Stomach (tissue), 9 donors: ENCODE results near the gene LRTM2. TPM values are rescaled to one million over a fixed set of nuclear protein-coding genes. Genes with fewer than 3 reads are reported as not detected.

Experiments used
- DNase-seq, 2 donors: peaks; one replicate each; pipeline versions ENCODE4 v3.0.0 to v3.0.0-alpha.2; 2013 to 2019
- H3K27ac ChIP-seq, 5 donors: fragments of 200-600 bp in 4 of 5; sonication (generic) in 4 of 5; one replicate each; pipeline ENCODE4 v1.5.1; 2013 to 2019; ENCODE audit warnings: mild to moderate bottlenecking in 1 of 5, moderate library complexity in 1 of 5
- H3K27me3 ChIP-seq, 3 donors: fragments of 200-600 bp; sonication (generic); one replicate each; pipeline ENCODE4 v1.5.1; 2017 to 2019; ENCODE audit warnings: mixed run types in 1 of 3
- H3K36me3 ChIP-seq, 4 donors: fragments of 200-600 bp; sonication (generic); 1 replicate in 3 of 4; 2 replicates in 1 of 4; pipeline ENCODE4 v1.5.1; 2016 to 2019
- H3K4me1 ChIP-seq, 4 donors: fragments of 200-600 bp; sonication (generic); one replicate each; pipeline ENCODE4 v1.5.1; 2016 to 2019
- H3K4me3 ChIP-seq, 4 donors: fragments of 200-600 bp; sonication (generic) in 3 of 4; one replicate each; pipeline ENCODE4 v1.5.1; 2016 to 2019; ENCODE audit warnings: mild to moderate bottlenecking in 1 of 4
- H3K9me3 ChIP-seq, 4 donors: fragments of 200-600 bp; sonication (generic); one replicate each; pipeline ENCODE4 v1.5.1; 2016 to 2019
- CTCF ChIP-seq, 7 experiments: fragments of 450-650 bp in 4 of 7; fragments of 200-600 bp in 3 of 7; sonication (generic) in 3 of 7; IDR thresholded peaks; one replicate each; pipeline ENCODE4 v1.5.1; 2016 to 2019; ENCODE audit warnings: antibody characterized with exemption in 7 of 7, control low read depth in 2 of 7, mild to moderate bottlenecking in 1 of 7
- EP300 ChIP-seq: sonication (generic); formaldehyde crosslinking; IDR thresholded peaks from one replicate; pipeline ENCODE4 v1.6.1; 2017; ENCODE audit warnings: antibody characterized with exemption
- POLR2A ChIP-seq, 4 donors: fragments of 450-650 bp; IDR thresholded peaks; one replicate each; pipeline ENCODE4 v1.6.1; 2016; ENCODE audit warnings: antibody characterized with exemption in 4 of 4, control low read depth in 2 of 4, mild to moderate bottlenecking in 1 of 4, moderate library complexity in 1 of 4
- POLR2AphosphoS5 ChIP-seq, 3 donors: sonication (generic); formaldehyde crosslinking; IDR thresholded peaks; one replicate each; pipeline ENCODE4 v1.6.1; 2016; ENCODE audit warnings: antibody characterized with exemption in 3 of 3
- WGBS, 5 donors: extraction: QIAGEN DNeasy Blood & Tissue Kit in 3 of 5; methylation state at CpG; one replicate each; pipeline versions ENCODE4 v1.1.5 to v1.1.7; 2013 to 2018; 5-methylcytosine and 5-hydroxymethylcytosine counted together
- intact Hi-C: fragments of 100-400 bp; cut with DNase I; formaldehyde crosslinking; loops from one replicate; pipeline ENCODE4 v1.15.1; 2023; ENCODE audit warnings: low total_unique reads
- polyA plus RNA-seq, 3 donors: library from polyadenylated mRNA; stranded (reverse); fragments of 200-250 nt; gene quantifications; one replicate each; pipeline ENCODE4 v1.2.3, GENCODE V29; 2013
- total RNA-seq, 5 donors: library from RNA; depleted of rRNA; stranded (reverse); fragments of >200 nt; gene quantifications; one replicate each; pipeline versions ENCODE4 v1.1.0 to v1.2.3, GENCODE V29; 2014 to 2016
- donor health status: healthy with polysubstance abuse.
- donor health status: Bipolar disorder and iron deficiency.
- donor health status: healthy.

LRTM2 gene
- total and polyA plus RNA-seq, 8 donors: 0.03 TPM; not detected in 7

DNA sequence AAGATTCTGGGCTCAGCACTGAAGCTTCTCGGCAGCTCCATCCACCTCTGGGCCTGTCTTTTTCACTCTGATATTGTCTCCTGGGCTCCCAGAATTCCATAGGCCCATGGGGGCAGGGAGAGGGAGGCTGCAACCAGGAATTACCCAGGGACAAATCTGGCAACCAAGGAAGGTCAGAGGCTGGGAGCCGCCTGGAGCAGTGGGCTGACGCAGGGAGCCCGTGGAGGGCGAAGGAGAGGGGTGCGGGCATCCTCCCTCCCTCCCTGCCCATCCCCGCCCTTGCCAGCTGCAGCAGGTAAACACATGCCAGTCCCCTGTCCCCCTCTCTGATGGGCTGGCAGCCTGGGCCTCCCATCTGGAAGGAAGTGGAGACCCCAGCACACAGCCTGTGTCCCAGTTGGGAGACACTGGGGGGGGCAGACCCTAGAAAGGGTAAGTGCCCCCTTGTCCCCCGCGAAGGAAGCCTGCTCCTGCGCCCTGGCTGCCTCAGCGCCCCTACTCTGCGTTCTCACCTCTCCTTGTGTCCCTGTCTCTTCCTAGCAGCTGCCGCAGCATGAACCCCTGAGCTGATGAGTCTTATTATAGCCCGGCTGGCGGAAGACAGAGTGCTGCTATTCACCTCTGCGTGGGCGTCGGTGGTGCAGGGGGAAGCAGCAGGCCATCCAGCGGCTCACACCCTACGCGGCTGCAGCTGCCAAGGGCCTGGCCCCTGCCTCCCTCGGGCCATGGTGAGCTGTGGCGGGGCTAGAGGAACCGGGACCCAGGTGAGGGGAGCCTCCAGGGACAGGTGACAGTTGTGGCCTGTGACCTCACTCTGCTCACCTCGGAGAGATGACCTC lies 6.7 kb downstream of the LRTM2 start:
- no peak for DNase-seq
- WGBS, 5 donors: 69 to 83% (median 71%) methylated on average over 21 to 25 of the region's 25 CpGs
- intact Hi-C loops: loop anchor here (10.0 kb wide), 1 partner anchor 88 kb away; the partner anchor contains the start of gene CACNA2D4

GRCh38 chr12:1827826-1828805 lies 7.8 kb downstream of the LRTM2 start:
- no peaks in the 10 kb centered on the region for H3K9me3 ChIP-seq
- no peaks in the 10 kb centered on the region for H3K36me3 ChIP-seq
- no peak overlapping the region for H3K4me3 ChIP-seq
- 84 to 89% (median 87%) methylated on average over 25 to 38 of the region's 38 CpGs for WGBS, 5 donors
- no peak overlapping the region for H3K27ac ChIP-seq
- no peak for DNase-seq
- H3K4me1 ChIP-seq: peaks cover 0 to 15% (median 14%) of the 10 kb centered on the region in 4 donors
- peaks cover 0 to 93% (median 15%) of the 10 kb centered on the region in 3 donors for H3K27me3 ChIP-seq
- intact Hi-C loops: loop anchor here (10.0 kb wide), 1 partner anchor 87 kb away; the partner anchor contains the start of gene CACNA2D4
- TF ChIP-seq EP300 (no peak), POLR2A (IDR thresholded peaks at IDR 0.05) (no peak), CTCF (IDR thresholded peaks at IDR 0.05) (no peak), POLR2AphosphoS5 (IDR thresholded peaks at IDR 0.05) (no peak)

More for the DNA sequence above, 6.7 kb downstream of the LRTM2 start:
- Histone ChIP-seq H3K4me1 (peaks cover 0 to 15% (median 14%) of the 10 kb centered on the region in 4 donors), H3K27me3 (peaks cover 0 to 97% (median 22%) of the 10 kb centered on the region in 3 donors), H3K9me3 (no peaks in the 10 kb centered on the region), H3K27ac (no peak overlapping the region), H3K4me3 (no peak overlapping the region), H3K36me3 (no peaks in the 10 kb centered on the region)
- TF ChIP-seq CTCF (IDR thresholded peaks at IDR 0.05) (no peak), EP300 (no peak), POLR2AphosphoS5 (IDR thresholded peaks at IDR 0.05) (no peak), POLR2A (IDR thresholded peaks at IDR 0.05) (no peak)

DNA sequence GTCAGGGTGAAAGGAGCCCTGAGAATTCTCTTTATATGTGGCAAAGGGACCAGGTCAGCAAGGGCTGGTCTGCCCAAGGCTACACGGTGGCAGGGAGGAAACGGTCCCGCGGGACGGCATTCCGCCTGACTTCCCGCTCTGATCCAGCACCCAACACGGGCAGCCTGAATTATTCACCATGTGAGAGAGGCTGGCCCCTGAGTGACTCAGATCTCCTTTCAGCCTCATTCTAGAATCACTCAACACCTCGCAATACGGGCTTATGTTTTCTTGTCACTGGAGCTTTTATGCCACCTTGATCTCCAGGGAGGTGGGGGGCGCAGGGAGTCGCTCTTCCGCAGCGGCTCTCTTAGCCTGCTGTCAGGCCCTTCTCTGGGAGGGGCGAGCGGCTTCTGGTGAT lies 8.5 kb downstream of the LRTM2 start:
- Histone ChIP-seq H3K27me3 (peaks cover 0 to 93% (median 14%) of the 10 kb centered on the region in 3 donors), H3K36me3 (no peaks in the 10 kb centered on the region), H3K27ac (no peak overlapping the region), H3K4me1 (peaks cover 0 to 15% (median 14%) of the 10 kb centered on the region in 4 donors), H3K9me3 (no peaks in the 10 kb centered on the region), H3K4me3 (no peak overlapping the region)
- DNase-seq: no peak
- TF ChIP-seq POLR2A (IDR thresholded peaks at IDR 0.05): no peak
- no peak for TF ChIP-seq EP300
- no peak for TF ChIP-seq POLR2AphosphoS5 (IDR thresholded peaks at IDR 0.05)
- TF ChIP-seq CTCF (IDR thresholded peaks at IDR 0.05): no peak
- intact Hi-C loops: loop anchor here (10.0 kb wide), 1 partner anchor 86 kb away; the partner anchor contains the start of gene CACNA2D4
- WGBS, 5 donors: 82 to 90% (median 87%) methylated on average over 16 of the region's 16 CpGs
